GM18499 (cell line): ENCODE data around the gene KCNE2.

ENCODE experiments used
- ATAC-seq: cut with Tn5 transposase; IDR thresholded peaks from one replicate; pipeline ENCODE4 v1.9.1; 2021; ENCODE audit warnings: moderate number of reproducible peaks; ENCODE audit not compliant: insufficient read depth, unreplicated experiment

KCNE2 gene, protein sequence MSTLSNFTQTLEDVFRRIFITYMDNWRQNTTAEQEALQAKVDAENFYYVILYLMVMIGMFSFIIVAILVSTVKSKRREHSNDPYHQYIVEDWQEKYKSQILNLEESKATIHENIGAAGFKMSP

DNA sequence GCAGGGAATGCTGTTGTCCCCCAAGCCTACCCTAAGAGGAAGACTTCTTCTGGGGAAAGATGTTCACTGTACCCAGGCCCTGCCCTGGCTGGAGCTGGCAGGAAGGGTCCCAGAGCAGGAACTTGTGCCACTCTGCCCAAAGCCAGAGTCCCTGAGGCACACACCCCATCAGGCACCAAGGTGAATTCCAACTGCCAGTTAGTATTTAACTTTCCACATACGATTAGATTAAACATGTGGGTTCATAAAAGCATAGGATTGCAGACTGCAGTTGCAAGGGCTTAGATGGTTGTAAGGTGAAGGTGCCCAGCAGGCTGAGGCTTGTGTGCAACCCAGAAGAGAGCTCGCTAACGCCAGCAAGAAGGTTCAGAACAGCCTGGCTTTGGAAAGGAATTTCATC lies at the start of gene KCNE2:
Gene KCNE2 (plus strand): TSS at position 274 of the 400 bp plus-strand sequence. CDS start 6,473 bp downstream, outside the sequence.
- ATAC-seq = no peak

DNA sequence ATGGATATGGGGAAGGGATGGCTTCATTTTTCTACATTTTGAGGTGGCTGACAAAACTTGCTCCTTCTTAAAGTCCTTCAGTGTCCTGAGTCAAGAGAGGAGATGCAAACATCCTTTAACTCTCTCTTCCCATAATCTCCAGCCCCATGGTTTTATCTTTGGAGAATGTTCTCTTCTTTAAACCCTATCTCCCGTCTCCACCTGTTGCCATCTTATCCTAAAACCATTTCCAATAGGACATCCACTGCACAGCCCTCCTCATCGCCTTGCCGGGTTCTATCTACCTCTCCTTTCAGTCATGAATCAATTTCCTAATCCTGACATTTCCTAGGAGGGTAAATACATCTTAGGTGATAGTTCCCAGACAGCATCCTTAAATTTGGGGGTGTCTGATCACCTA lies 44.2 kb upstream of the KCNE2 start:
- no peak for ATAC-seq

DNA sequence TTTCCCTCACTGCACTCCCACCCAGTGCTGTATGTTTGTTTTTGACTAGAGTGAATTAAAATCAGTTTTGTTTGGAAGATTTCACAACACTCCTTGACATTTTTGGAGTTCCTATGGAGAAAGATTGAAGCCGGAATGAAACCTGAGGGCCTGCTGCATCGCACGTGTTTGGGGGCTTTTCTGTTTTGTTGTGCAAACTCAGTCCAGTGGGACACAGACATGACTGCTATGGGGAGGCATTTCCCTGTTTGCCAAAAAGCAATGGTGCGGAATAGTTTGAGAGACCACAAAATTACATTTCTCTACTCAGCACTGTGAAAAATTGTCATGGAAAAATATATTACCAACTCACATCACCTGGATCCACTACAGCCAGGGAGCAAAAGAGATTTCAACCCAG lies 43.8 kb upstream of the KCNE2 start:
- no peak for ATAC-seq

DNA sequence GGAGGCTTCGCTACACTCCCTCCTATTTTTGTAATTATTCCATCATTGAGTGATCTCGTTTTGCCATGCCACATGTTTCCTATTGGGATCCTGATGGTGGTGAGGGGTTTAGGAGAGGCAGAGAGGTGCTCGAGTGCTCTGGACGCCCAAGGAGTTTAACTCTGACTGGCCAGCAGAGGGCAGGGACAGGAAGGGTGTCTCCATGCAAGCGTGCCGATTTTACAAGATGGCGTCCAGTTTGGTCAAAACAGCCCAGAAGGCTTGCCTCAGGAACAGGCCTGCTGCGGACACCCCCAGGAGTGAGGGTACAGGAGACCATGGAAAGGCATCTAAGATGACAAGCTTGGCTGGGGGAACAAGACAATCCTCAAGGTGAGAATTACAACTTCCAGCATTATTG lies 33.8 kb upstream of the KCNE2 start:
- no peak for ATAC-seq

DNA sequence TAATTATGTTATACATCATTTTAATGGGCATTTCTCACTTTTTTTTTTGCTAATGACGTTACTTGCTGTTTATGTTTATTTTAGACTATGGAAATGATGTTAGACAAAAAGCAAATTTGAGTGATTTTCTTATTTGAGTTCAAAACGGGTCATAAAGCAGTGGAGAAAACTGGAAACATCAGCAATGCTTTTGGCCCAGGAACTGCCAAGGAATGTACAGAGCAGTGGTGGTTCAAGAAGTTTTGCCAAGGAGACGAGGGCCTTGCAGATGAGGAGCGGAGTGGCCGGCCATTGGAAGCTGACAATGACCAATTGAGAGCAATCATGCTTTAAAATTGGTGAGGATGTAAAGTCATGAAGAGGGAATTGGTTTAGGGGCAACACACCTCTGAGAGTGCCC lies 32.1 kb upstream of the KCNE2 start:
- no peak for ATAC-seq

DNA sequence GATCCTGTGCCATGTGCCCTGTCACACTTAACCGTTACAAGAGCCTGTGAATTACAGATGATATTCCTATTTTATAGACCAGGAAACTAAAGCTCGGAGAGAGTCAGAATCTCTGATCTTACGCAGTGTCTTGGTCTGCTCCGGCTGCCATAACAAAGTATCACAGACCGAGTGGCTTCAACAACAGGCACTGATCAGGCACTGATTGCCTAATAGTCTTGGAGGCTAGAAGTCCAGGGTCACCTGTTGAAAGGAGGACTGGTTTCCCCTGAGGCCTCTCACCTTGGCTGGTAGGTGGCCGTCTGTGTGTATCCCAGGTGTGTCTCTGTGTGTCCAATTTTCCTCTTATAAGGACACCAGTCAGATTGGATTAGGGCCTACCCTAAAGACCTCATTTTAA lies 31.5 kb upstream of the KCNE2 start:
- ATAC-seq = no peak

DNA sequence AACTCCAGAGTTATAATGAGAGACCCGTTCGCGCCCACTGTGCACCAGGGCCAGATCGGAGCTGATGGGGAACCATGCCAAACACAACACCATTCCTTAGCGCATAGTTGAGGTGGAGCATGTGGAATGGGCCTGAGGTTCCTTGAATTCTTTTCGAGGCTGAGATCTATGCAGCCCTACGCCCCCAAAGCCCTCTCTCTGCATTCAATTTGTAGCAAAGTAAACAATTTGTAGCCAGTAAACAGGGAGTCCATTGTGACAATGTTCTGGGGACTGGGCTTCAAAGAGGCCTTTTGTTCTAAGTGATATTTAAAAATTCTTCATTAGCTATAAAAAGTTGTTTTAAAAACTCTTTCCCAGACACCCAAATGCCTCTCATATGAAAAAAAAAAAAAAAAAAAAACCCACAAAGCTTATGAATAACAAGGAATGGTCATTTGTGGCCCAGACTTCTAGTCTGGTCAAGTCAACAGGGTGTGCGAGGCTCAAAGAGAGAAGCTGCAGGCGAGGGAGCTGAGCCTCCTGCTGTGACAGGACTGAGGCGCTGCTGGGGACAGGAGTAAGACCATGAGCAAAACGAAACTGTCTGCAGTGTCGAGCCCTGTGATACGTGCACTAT lies 30.6 kb upstream of the KCNE2 start:
- no peak for ATAC-seq

DNA sequence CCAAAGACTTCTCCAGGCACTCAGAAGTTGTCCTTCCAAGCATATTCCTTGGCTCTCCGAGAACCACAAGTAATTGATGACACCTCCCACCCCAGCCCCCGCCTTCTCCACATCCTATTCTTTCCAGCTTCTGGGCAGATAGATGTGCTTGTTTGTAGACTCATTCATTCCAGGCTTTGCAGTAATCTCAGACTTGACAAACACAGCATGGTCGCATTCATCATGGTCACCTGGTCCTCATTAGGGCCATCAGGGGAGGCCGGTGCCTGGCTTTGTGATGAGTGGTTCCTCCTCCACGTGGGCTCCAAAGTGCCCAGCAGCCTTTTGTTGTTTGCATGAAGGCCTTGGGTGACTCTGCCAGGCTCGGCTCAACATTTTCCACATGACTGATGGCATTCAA lies 28.5 kb upstream of the KCNE2 start:
- ATAC-seq = no peak

DNA sequence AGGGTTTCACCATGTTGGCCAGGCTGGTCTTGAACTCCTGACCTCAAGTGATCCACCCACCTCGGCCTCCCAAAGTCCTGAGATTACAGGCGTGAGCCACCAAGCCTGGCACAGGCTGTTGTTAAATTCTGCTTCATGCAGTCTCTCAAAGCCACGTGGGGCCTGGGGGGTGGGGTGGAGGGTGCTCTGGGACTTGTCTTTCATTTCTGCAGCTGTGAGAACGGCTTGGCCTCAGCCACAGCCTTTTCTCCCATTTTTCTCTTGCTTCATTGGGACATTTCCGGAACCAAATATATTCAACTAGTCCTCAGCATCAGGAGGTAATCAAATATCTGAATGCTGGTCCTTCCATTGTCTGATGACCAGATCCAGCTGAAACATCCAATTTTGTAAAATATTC lies 27.6 kb upstream of the KCNE2 start:
- no peak for ATAC-seq

DNA sequence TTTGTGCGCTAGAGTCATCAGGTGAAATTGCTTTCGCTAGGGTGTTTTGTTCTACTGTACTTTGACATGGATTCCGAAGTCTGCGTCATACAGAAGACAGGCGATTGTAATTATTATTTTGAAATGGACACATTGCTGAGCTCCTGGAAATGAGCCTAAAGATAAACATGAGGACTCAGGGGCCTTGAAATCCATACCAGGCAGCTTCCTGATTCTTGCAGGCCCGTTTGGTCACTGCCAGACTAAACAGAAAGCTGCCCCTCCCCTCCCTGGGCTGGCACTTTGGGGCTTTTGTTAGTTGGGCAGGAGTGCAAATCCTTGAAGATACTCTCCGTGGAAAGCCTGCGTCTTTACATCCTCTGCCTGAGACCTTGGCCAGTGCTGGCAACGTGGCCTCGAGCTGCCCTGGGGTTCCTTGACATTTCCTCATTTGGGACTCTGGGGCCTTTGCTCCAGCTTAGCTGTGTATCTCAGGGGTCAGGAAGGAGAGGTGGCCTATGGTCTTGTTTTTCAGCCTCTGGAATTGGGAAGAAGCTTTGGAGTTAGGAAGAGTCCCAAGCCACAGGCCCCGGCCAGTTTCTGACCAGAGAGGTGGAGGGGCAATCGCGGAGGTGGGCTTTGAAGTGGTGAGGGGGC lies 26.9 kb upstream of the KCNE2 start:
- ATAC-seq = no peak

DNA sequence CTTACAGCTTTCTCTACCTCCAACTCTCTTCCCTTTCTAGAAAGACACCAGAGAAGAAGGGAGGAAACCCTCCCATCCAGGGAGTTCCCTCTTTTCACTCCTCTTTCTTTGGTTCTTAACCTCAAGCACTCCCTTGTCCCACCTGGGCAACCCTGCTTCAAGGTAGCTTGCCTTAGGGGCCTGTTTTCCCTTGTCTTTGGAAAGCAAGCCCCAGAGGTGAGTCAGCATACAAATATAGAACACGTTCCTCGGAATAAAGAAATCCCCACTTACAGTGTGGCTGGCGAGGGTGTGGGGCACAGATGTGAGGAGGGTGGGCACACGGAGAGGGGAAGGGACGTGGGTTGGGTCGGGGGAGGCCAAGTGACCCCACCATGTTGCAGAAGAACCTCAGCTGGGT lies 26.1 kb upstream of the KCNE2 start:
- no peak for ATAC-seq

DNA sequence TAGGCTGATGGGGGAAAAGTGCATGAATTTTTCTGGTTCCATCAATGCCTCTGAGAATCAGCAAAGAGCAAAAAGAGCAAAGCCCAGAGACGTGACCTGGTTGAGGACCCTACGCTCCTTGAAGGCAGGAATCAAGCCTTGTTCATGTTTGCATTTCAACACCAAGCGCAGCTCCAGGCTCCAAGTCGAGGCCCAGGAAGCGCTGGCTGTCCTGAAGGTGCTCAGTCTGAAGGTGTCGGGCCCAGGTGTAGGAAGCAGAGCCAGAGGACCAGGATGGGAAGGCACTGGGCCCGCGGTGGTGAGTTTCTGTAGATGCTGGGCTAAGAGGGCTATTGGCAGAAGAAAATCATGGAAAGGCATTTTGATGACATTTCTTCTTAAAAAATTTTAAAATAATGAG lies 25.6 kb upstream of the KCNE2 start:
- ATAC-seq = no peak

DNA sequence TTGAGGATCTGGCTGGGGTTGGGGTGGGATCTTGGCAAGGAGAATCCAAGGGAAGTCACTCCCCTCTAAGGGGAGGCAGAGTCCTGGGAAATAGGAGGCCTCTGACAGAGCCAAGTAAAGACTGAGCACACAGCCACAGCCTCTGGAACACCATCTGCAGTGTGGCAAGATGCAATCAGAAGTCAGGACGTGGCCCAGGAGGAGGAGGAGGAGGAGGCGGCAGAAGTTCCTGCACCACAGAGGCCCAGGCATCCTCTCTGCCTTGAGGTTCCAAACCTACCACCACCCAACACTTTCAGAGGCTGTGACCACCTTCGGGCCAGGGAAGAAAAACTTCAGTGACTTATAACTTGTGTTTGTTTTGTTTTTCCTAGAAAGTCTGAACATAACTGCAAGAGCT lies 23.7 kb upstream of the KCNE2 start:
- ATAC-seq = no peak

DNA sequence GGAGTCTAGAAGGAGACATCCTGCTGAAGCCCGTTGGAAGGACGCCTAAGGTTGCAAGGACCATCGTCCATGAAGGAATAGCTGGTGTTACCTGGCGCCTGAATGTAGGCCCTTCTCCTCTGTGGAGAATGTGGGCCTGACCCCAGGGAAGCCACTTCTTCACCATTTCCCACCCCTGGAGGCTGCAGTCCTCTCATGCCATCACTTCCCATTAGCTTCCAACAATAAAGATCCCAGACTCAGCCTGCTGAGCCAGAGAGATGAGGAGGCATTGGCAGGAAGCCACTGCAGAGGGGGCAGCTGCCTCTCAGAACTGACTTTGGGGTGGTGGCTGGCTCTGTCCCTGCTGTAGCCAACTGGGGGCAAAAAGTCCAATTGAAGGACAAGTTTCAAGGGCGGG lies 21.3 kb upstream of the KCNE2 start:
- no peak for ATAC-seq

DNA sequence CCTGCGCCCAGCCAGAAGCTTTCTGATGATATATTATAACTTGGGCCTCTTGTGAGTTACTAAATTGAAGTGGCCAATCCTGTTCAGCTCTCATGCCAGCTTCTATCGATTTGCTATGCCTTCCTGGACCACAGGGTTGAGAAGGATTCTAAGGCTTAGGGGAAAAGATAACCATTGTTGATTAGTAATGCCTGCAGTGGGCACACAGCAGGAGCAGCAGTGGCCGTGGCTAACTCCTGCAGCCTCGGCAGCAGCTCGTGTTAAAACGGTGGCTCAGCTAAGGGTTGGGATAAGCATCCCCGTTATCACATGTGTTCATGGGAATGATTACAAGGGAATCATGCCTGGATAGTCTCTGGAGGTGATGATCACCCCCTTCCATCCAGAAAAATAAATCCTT lies 20.5 kb upstream of the KCNE2 start:
- no peak for ATAC-seq

DNA sequence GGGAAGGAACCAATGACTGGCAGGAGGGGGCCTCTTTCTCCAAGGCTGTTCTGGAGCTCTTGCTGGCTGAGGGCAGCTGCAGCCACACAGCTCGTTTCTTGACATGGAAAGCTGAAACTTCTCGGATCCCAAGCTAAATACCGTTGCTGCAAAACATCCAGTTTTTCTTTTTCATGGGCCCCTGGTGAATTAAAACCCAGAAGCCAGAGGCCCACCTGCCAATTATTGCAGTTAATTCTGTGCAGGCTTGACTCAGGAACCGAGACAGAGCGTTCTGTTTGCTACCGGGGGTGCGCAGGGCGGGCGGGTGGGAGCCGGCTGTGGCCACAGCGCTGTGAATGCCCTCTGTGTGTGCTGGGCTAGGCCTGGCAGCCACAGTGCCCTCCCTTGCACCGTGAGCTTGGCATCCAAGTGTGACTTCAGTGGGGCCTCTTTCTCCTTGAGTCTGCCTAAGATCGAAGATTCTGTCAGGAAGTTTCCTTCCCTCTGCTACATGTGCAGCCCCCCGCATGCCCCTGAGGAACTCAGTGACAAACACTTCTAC lies 19.9 kb upstream of the KCNE2 start:
- ATAC-seq = no peak

DNA sequence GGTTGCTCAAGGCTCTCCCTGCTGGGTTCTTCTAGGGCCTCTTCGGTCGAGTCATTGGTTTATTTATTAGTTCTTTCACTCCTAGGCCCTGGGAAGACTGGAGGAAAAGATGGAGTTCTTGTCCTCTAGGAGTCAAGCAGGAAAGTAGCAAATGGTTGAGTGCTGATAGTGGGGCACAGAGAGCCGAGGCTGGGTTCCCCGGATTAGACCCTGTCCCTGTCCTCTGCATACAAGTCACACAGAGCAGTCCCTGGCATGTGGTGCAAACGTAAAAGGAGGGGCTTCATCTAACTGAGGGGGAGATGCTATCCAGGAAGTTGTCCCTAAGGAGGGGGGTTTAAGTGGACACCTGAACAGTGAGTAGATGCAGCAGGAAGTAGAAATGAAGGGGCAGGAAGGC lies 19.2 kb upstream of the KCNE2 start:
- no peak for ATAC-seq

DNA sequence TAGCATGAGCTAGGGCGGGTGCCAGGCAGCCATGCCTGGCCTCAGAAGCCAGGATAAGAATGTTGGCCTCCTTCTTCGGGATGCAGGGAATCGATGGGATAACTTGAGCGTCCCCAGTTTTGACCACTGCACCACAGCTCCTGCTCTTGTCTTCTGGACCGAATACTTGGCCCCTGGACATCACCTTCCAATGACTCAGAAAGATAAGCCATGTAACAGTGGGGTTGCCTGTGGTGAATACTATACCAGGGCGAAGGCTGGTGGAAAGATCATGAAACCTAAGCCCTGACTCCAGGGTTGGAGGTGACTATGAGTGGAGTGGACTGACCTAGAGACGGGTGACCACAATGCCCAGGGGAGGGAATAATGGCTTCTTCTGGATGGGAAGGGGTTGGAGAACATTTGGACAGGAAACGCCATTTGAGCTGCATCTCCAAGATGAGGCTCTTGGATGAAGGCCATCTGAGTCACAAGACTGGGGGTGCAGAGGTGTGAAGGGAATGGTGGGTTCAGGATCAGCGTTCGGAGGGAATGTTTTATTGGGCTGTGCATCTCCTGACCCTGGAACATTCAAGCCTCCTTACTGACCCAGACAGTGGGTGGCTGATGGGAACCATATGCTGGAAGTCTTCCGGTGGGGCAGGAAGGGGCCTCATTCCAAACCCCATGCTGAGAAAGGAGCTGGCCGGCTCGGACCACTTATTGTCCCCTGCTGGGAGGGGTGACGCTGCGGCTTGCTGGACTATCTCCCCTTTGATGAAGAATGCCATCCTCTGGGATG lies 18.5 kb upstream of the KCNE2 start:
- ATAC-seq = no peak

DNA sequence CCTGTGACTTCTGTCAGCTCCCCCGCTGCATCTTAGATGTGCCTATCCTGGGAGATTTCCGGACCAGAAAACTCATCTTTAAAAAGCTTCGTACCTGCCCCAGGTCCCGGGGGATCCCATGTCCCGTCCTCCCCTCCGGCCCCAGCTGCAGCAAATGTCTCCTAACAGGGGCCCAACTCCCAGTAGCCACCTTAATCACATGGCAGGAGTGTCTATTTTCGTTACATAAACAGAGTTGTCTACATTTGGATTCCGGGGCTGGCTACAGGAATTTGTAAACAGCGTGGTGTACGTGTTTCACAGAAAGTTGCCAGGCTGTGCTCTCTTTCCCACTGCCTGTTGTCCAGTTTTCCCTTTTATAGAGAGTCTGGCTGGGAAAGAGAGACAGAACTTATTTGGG lies 17.9 kb upstream of the KCNE2 start:
- ATAC-seq = no peak

DNA sequence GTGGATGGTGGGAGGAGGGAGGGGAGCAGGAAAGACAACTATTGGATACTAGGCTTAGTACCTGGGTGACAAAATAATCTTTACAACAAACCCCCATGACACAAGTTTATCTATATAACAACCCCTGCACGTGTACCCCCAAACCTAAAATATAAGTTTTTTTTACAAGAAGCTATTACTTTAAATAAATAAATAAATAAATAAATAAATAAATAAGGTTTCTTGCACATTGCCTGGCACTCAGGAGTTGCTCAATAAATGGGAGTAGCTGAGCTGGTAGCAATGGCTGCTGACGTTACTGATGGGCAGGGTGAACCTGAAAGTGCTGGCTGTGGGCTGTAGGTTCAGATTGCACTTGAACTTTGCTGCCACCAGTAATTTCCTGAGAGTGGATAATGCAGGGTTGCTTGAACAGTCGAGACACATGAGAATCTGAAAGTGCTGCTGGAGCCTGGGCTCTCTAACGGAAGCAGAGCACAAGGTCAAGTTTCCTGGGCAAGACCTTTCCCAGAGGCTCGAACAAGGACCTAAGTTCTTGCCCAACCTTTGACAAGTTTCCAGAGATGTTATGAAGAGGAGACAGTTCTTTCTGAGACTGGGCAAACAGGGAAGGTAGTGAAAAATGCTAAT lies 14.8 kb upstream of the KCNE2 start:
- no peak for ATAC-seq

DNA sequence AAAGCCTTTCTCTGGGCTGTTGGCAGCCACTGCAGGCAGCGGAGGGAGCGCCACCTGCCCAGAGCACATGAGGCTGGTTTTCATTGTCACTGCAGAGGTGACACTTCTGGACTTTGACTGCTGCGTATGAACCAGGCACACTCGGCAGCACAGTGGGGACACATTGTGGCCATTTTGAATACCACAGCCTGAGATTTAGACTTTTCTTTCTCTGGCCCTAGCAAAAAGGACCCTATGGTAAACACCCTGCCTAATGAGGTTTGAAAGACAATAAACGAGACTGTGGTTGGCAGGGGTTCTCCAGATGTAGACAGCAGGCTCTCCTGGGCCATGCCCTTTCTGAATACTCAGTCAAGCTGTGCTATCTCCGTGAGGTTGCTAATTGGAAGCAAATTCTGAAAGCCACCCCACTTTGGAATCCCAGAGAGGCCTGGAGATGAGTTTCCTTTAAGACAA lies 12.0 kb upstream of the KCNE2 start:
- ATAC-seq = no peak
